Fibroblast of the aortic adventitia (primary cell): ENCODE results near the gene HS3ST4. TPM values are rescaled to one million over a fixed set of nuclear protein-coding genes. Genes with fewer than 3 reads are reported as not detected.

ENCODE experiments used
- DNase-seq: peaks from one replicate; pipeline ENCODE4 v3.0.0-alpha.2; 2010; ENCODE audit warnings: low read depth
- H3K4me3 ChIP-seq: 2 replicates; pipeline ENCODE4 v1.5.1; 2011; ENCODE audit warnings: low read depth, mild to moderate bottlenecking, control low read depth, low read length, moderate library complexity
- total RNA-seq: library from RNA; depleted of rRNA; stranded (reverse); fragments of >200 nt; gene quantifications from 2 replicates; pipeline ENCODE4 v1.2.3, GENCODE V29; 2012; ENCODE audit warnings: low replicate concordance
- TF ChIP-seq, protein P1 (sequence below): IDR thresholded peaks from 2 replicates; pipeline ENCODE4 v1.5.1; 2011; ENCODE audit warnings: mild to moderate bottlenecking, low read length, control low read depth, inconsistent platforms; ENCODE audit not compliant: insufficient read depth

Gene HS3ST4
- total RNA-seq, 1 donor: not detected

DNA sequence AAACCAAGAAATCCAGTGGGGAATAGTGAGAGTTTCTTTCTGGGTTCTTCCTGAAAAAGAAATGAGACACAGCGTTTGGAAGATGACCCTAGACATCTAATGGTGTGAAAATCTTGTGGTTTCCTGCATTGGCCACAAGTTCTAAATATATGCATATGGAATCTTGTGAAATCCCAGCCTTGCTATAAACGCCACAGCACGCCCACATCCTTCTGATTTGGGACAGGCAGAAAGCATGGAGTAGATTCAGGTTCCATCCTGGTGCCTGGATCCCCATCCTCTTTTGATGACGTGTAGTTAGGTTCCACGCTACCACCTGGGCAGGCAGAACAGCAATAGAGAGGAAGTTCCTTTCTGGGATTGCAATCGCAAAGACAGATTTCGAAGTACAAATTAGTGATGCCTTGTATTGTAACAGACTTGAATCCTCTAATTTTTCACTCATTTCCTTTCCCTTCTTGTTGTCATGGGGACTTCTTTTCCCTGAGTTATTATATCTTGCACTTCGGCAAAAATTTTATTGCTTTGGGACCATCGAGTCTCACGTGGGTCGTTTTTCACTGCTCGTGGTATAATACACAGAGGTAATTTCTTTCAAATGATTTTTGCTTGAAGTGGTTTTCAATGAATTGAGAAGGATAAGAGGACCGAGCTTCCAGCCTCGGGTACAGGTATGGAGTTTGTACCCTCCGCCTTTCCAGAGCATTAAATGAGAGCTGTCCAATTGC, 37.6 kb downstream of the HS3ST4 start:
- no peak overlapping the region for H3K4me3 ChIP-seq
- DNase-seq: no peak
- TF ChIP-seq, protein P1, sequence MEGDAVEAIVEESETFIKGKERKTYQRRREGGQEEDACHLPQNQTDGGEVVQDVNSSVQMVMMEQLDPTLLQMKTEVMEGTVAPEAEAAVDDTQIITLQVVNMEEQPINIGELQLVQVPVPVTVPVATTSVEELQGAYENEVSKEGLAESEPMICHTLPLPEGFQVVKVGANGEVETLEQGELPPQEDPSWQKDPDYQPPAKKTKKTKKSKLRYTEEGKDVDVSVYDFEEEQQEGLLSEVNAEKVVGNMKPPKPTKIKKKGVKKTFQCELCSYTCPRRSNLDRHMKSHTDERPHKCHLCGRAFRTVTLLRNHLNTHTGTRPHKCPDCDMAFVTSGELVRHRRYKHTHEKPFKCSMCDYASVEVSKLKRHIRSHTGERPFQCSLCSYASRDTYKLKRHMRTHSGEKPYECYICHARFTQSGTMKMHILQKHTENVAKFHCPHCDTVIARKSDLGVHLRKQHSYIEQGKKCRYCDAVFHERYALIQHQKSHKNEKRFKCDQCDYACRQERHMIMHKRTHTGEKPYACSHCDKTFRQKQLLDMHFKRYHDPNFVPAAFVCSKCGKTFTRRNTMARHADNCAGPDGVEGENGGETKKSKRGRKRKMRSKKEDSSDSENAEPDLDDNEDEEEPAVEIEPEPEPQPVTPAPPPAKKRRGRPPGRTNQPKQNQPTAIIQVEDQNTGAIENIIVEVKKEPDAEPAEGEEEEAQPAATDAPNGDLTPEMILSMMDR: no peak

DNA sequence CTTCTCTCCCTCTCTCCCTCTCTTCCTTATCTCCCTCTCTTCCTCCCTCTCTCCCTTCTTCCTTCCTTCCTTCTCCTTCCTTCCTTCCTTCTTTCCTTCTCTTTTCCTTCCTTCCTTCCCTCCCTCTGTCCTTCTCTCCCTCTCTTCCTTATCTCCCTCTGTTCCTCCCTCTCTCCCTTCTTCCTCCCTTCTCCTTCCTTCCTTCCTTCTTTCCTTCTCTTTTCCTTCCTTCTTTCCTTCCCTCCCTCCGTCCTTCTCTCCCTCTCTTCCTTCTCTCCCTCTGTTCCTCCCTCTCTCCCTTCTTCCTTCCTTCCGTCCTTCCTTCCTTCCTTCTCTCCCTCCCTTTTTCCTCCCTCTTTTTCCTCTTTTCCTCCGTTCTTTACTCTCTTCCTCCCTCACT, 38.6 kb downstream of the HS3ST4 start:
- H3K4me3 ChIP-seq: no peak overlapping the region
- no peak for DNase-seq
- TF ChIP-seq, protein P1: no peak

- no peak for DNase-seq
- TF ChIP-seq, protein P1: no peak
Measured at GRCh38 chr16:25734430-25735385, 42.9 kb downstream of the HS3ST4 start.

GRCh38 chr16:25735645-25736044, 43.9 kb downstream of the HS3ST4 start:
- TF ChIP-seq, protein P1: no peak
- no peak for DNase-seq
- H3K4me3 ChIP-seq: no peak overlapping the region

More at GRCh38 chr16:25734430-25735385, 42.9 kb downstream of the HS3ST4 start:
- no peak overlapping the region for H3K4me3 ChIP-seq

GRCh38 chr16:25747160-25747758, 55.5 kb downstream of the HS3ST4 start:
- no peak overlapping the region for H3K4me3 ChIP-seq
- TF ChIP-seq, protein P1: no peak
- peak; percentile 1 for DNase-seq

GRCh38 chr16:25748092-25748654, 56.4 kb downstream of the HS3ST4 start:
- DNase-seq: no peak
- TF ChIP-seq, protein P1: no peak
- H3K4me3 ChIP-seq: no peak overlapping the region
